T-helper 17 cell (primary cell): ENCODE measurements around the gene MOBP. TPM values are rescaled to one million over a fixed set of nuclear protein-coding genes. Genes with fewer than 3 reads are reported as not detected.
"Not testable (repeated sequence)": the region's sequence is repeated elsewhere in the genome, so short reads cannot be mapped to it uniquely, and the experiment has no call there.

Experiments used
- ATAC-seq: fragments of 150-1000 bp; cut with Tn5 transposase; 2 replicates; pipeline ENCODE4 v1.10.0; 2021; ENCODE audit warnings: mild to moderate bottlenecking, moderate library complexity
- DNase-seq, 3 donors: peaks; one replicate each; pipeline versions ENCODE4 v3.0.0 to v3.0.0-alpha.2; 2020 to 2021
- H3K9me3 ChIP-seq: one replicate; pipeline ENCODE4 v1.7.0; 2013; ENCODE audit warnings: low read length, mild to moderate bottlenecking; ENCODE audit not compliant: control insufficient read depth, poor library complexity, severe bottlenecking
- H3K27ac Mint-ChIP-seq: one replicate; pipeline ENCODE4 v1.8.0; 2022; ENCODE audit warnings: mild to moderate bottlenecking, moderate library complexity, mixed read lengths
- H3K27me3 Mint-ChIP-seq: one replicate; pipeline ENCODE4 v1.8.0; 2022; ENCODE audit warnings: mixed read lengths
- H3K36me3 Mint-ChIP-seq: one replicate; pipeline ENCODE4 v1.8.0; 2022; ENCODE audit warnings: low read depth, mixed read lengths
- H3K4me1 Mint-ChIP-seq: one replicate; pipeline ENCODE4 v1.8.0; 2022; ENCODE audit warnings: mild to moderate bottlenecking, mixed read lengths
- H3K4me3 Mint-ChIP-seq: one replicate; pipeline ENCODE4 v1.8.0; 2022; ENCODE audit warnings: mild to moderate bottlenecking, moderate library complexity, mixed read lengths
- total RNA-seq, 4 donors: library from RNA in 2 of 4; stranded (reverse) in 2 of 4; gene quantifications; one replicate each; pipeline ENCODE4 v1.2.3 and lab custom pipeline; 2022 to 2026

The MOBP gene
- total RNA-seq, 2 donors from 2014 or later, result not detected

DNA sequence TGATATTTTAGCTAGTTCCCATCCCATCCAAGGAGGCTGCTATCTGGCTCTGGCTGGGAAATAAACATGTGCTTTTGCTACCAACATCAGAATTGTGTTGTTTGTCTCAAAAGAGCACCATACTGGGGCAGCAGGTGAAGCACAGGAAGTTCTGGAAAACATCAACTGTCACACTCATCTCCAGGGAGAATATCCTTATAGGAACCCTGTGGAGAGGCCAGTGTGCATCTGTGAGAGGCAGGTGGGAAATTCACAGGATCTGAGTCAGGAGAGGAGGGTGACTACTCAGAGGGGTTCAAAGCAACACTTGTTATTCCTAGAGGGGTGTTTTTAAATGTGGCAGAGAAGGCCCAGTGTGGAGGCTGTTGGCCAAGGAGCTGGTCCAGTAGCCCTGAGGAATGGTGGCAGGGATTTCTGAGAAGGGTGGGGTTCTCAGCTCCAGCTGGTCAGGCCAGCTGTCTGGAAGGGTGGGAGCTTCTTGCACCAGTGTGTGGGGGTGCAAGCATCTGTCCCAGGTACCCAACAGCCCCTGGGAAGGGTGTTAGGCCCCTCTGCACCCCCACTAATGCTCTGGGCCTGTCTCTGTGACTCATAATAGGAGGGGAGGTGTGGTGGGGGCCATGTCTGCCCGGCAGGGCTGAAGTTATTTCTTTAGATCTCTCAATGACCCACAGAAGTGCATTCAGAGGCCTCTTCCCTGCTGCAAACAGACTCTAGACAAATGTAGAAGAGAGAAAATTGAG is 32.3 kb upstream of the MOBP start:
- DNase-seq (no peak), ATAC-seq (no peak)
- Mint-ChIP-seq H3K27ac (no peak overlapping the region), H3K36me3 (peaks cover 6% of the 10 kb centered on the region), H3K27me3 (peaks cover 16% of the 10 kb centered on the region), H3K4me1 (peaks cover 3% of the 10 kb centered on the region), H3K4me3 (no peak overlapping the region)
- H3K9me3 ChIP-seq, result no peaks in the 10 kb centered on the region

DNA sequence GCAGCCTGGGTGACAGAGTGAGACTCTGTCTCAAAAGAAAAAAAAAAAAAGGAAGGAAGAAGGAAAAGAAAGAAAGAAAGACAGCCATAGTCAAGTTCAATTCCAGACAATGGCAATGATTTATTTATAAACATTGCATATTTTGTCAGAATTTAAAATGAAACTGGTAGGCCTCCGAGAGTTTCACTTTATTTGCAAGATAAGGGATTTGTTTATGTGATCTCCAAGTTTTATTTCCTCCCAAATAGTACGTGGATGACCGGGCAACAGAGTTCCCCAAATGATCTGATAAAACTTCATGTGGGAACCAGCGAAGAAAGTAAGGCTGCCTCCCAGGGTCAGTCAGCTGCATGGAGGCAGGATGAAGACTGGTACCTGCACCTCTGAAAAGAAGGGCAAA is 28.6 kb upstream of the MOBP start:
- Mint-ChIP-seq H3K27ac (no peak overlapping the region), H3K4me1 (peaks cover 3% of the 10 kb centered on the region), H3K27me3 (no peaks in the 10 kb centered on the region), H3K36me3 (no peaks in the 10 kb centered on the region), H3K4me3 (no peak overlapping the region)
- ATAC-seq (no peak), DNase-seq (no peak)
- no peaks in the 10 kb centered on the region for H3K9me3 ChIP-seq

DNA sequence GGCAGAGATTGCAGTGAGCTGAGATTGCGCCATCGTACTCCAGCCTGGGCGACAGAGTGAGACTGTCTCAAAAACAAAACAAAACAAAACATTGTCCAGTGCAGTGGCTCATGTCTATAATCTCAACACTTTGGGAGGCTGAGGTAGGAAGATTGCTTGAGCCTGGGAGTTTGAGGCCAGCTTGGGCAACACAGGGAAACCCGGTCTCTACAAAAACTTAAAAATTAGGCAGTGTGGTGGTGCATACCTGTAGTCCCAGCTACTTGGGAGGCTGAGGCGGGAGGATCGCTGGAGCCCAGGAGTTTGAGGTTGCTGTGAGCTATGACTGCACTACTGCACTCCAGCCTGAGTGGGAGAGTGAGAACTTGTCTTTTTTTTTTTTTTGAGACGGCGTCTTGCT is 27.2 kb upstream of the MOBP start:
- ATAC-seq (no peak), DNase-seq (no peak)
- no peaks in the 10 kb centered on the region for H3K4me1 Mint-ChIP-seq

DNA sequence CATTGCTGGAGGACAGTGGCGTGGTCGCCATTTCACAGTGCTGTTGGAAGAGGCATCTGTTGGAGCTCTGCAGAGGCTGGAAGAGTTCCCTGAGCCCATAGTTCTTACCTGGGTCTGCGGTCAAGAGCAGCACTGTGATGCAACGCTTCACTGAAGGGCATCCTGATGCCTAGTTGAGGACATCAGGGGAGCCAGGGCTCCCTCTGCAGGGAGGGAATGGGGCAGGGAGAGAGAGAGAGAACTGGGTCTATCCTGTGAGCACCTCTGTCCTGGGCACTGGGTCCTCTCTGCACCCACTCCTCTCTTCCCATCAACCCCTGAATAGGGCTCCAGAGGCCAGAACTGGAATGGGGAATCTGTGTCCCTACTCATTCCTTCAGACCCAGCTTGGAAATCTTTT is 23.9 kb upstream of the MOBP start:
- no peak for DNase-seq
- ATAC-seq, result no peak
- Mint-ChIP-seq H3K4me1 (peaks cover 4% of the 10 kb centered on the region), H3K36me3 (no peaks in the 10 kb centered on the region), H3K27me3 (peaks cover 16% of the 10 kb centered on the region), H3K4me3 (no peak overlapping the region), H3K27ac (no peak overlapping the region)
- no peaks in the 10 kb centered on the region for H3K9me3 ChIP-seq

More for the DNA sequence above, 27.2 kb upstream of the MOBP start:
- no peaks in the 10 kb centered on the region for H3K36me3 Mint-ChIP-seq
- peaks cover 7% of the 10 kb centered on the region for H3K27me3 Mint-ChIP-seq
- no peaks in the 10 kb centered on the region for H3K9me3 ChIP-seq
- H3K4me3 Mint-ChIP-seq, result no peak overlapping the region
- no peak overlapping the region for H3K27ac Mint-ChIP-seq

DNA sequence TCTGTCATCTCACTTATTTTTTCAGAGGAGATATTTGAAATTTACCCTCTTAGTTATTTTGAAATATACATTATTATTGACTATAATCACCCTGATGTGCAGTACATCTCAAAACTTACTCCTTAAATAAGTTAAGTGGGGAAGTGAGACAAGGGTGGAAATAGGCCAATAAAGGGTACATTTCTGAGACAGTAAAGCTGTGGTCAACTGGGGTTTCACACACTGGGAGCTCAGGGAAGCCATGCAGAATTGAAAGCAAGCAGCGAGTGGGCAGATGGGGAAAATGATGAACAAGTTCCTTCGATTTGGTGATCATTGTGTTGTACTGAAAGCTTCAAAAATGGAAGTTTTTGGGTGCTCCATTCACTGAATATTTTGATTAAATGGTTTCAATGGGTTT is 21.6 kb upstream of the MOBP start:
- H3K4me3 Mint-ChIP-seq, result no peak overlapping the region
- H3K36me3 Mint-ChIP-seq, result no peaks in the 10 kb centered on the region
- H3K4me1 Mint-ChIP-seq, result peaks cover 4% of the 10 kb centered on the region

DNA sequence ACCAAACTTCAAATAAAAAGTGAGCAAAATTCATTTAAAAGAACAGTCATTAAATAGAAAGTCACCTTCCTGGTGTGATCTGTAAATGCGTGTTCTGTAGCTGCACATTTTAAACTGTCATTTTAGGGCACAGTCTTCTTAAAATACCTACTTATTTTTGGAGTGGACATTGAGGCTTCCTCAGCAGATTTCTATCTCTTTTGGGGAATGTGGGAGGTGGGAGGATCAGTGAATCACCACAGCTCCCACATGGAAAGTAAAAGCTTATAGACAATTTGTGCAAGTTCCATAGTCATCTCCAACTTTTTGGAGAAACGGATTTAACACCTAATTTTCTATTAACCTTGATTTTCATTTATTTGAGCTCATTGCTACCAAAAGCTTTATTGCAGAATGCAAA is 21.0 kb upstream of the MOBP start:
- Mint-ChIP-seq H3K27me3 (peaks cover 17% of the 10 kb centered on the region), H3K4me1 (peaks cover 4% of the 10 kb centered on the region), H3K4me3 (no peak overlapping the region), H3K27ac (no peak overlapping the region), H3K36me3 (no peaks in the 10 kb centered on the region)
- ATAC-seq, result no peak
- DNase-seq, result no peak
- no peaks in the 10 kb centered on the region for H3K9me3 ChIP-seq

More for the DNA sequence above, 21.6 kb upstream of the MOBP start:
- no peaks in the 10 kb centered on the region for H3K9me3 ChIP-seq
- DNase-seq, result no peak
- H3K27ac Mint-ChIP-seq, result no peak overlapping the region
- peaks cover 17% of the 10 kb centered on the region for H3K27me3 Mint-ChIP-seq
- no peak for ATAC-seq

DNA sequence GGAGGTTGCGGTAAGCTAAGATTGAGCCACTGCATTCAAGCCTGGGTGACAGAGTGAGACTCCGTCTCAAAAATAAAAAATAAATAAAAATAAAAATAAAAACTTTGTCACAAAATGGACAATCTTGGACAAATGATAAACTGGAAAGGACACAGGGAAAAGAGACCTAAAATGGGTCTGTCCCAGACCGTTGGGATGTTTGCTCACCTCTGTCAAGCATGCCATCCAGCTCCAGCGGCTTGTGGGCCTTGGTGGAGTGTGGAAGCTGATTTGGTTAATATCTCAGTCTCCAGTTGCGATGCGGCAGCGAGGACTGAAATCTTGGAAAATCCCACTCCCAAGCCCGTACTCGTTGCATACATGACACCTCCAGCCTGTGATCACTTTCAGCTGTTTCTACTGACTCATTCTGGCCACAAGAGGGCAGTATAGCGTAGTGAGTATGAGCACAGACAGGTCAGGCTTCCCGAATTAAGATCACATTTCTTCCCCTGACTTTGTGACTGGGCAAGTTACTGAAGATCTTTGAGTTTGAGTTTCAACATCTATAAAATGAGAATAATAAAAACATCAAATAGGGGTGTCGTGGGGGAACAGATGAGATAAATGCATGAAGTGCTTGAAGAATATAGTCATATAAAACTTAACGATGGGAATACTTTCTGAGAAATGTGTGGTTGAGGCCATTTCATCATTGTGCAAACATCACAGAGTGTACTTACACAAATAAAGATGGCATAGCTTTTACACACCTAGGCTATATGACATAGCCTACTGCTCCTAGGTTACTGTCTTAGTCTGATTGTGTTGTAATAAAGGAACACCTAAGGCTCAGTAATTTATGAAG is 19.6 kb upstream of the MOBP start:
- H3K36me3 Mint-ChIP-seq, result no peaks in the 10 kb centered on the region
- no peak overlapping the region for H3K27ac Mint-ChIP-seq
- no peaks in the 10 kb centered on the region for H3K9me3 ChIP-seq
- DNase-seq (peak; percentile 13 to 43 (median 18)), ATAC-seq (peak; percentile 86)
- no peak overlapping the region for H3K4me3 Mint-ChIP-seq
- peaks cover 4% of the 10 kb centered on the region for H3K4me1 Mint-ChIP-seq
- H3K27me3 Mint-ChIP-seq, result peaks cover 25% of the 10 kb centered on the region

DNA sequence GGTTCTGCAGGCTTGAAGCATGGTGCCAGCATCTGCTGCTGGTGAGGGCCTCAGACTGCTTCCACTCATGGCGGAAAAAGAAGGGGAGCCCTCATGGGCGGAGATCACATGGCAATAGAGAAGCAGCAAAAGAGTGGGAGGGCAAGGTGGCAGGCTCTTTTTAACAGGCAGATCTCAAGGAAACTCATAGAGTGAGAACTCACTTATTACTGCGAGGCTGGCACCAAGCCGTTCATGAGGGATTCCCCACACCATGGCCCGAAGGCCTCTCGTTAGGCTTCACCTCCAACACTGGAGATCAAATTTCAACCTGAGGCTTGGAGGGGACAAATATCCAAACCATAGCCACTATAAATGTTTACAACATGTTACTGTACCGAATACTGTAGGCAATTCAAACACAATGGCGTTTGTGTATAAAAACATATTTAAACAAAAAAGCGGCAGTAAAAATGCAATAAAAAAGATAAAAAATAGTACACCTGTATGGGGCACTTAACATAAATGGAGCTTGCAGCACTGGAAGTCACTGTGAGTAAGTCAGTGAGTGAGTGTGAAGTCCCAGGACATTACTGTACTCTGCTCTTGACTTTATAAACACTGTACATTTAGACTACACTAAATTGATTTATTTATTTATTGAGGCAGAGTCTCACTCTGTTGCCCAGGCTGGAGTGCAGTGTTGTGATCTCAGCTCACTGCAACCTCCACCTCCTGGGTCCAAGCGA is 18.8 kb upstream of the MOBP start:
- Mint-ChIP-seq H3K27ac (no peak overlapping the region), H3K27me3 (peaks cover 32% of the 10 kb centered on the region), H3K4me3 (no peak overlapping the region), H3K36me3 (peaks cover 2% of the 10 kb centered on the region), H3K4me1 (peaks cover 4% of the 10 kb centered on the region)
- ATAC-seq (no peak), DNase-seq (no peak)
- no peaks in the 10 kb centered on the region for H3K9me3 ChIP-seq

DNA sequence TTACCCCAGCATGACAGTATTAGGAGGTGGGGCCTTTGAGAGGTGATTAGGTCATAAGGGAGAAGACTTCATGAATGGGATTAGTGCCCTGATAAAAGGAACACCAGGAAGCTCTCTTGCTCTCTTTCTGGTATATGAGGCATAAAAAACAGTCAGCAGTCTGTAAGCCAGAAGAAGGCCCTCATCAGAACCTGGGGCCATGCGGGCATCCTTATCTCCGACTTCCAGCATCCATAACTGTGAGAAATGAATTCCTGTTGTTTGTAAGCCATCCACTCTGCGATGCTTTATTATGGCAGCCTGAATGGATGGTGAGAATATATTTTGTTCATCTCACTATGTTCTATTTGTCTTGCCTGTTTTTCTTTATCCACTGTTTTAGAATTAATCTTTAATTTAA is 17.7 kb upstream of the MOBP start:
- ATAC-seq (no peak), DNase-seq (no peak)
- Mint-ChIP-seq H3K27ac (no peak overlapping the region), H3K4me3 (no peak overlapping the region), H3K27me3 (peaks cover 35% of the 10 kb centered on the region), H3K36me3 (peaks cover 2% of the 10 kb centered on the region), H3K4me1 (peaks cover 4% of the 10 kb centered on the region)
- H3K9me3 ChIP-seq, result no peaks in the 10 kb centered on the region

DNA sequence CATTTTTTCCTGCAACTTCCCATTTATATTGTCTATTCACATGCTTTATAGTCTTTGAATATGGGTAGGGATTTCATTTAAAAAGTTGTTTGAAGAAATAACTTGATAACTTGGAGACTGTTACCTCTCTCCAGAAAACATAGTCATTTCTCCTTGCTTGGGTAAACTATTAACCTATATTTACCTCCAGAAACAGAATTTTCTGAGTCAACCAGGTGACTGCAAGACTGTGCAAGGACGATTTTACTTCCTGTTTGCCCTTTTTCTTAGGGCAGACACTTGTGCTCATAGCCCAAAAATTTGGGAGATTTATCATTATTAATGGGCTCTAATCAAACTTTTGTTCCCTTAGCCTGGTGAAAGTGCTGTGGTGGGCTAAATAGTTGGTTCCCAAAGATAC is 14.3 kb upstream of the MOBP start:
- no peak for DNase-seq
- H3K4me3 Mint-ChIP-seq, result no peak overlapping the region

DNA sequence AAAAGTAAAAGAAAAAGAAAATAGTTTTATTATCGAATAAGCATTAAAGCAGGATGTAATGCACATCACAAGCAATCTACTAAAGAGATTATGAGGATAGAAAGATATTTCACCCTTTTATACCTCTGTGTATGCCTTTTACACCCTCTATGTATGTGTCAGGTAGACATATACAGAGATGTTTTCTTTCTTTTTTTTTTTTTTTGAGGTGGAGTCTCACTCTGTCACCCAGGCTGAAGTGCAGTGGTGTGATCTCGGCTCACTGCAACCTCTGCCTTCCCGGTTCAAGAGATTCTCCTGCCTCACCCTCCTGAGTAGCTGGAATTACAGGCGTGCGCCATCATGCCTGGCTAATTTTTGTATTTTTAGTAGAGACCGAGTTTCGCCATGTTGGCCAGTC is 13.6 kb upstream of the MOBP start:
- peaks cover 43% of the 10 kb centered on the region for H3K27me3 Mint-ChIP-seq
- not testable (repeated sequence) for H3K27ac Mint-ChIP-seq, H3K36me3 Mint-ChIP-seq

More for the DNA sequence above, 14.3 kb upstream of the MOBP start:
- ATAC-seq, result no peak
- Mint-ChIP-seq H3K36me3 (peaks cover 2% of the 10 kb centered on the region), H3K27ac (no peak overlapping the region), H3K4me1 (no peaks in the 10 kb centered on the region), H3K27me3 (peaks cover 48% of the 10 kb centered on the region)
- no peaks in the 10 kb centered on the region for H3K9me3 ChIP-seq

DNA sequence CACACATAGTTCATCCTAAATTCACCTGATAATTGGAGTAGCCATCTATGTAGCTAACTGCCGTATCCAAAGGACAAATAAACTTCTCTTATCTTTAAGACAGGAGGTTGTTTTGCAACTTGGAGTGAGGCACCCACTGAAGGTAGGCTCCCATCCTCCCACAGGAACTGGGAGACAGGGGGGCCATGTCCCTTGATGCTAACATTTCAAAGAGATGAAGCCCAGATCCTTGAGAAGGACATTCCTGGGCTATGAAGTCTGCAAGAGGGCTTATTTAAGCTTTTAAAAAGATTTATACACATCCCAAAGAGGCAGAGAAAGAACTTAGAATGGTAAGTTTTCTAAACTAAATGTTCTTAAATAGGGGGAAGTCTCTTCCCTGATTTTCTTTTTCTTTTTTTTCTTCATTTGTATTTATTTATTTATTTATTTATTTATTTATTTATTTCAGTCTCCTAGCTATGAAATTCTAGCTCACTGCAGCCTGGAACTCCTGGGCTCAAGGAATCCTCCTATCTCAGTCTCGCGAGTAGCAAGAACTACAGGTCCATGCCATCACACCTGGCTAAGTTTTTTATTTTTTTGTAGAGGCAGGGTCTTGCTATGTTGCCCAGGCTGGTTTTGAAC is 12.8 kb upstream of the MOBP start:
- H3K9me3 ChIP-seq, result no peaks in the 10 kb centered on the region
- no peak overlapping the region for H3K27ac Mint-ChIP-seq
- no peaks in the 10 kb centered on the region for H3K4me1 Mint-ChIP-seq
- H3K4me3 Mint-ChIP-seq, result no peak overlapping the region
- H3K27me3 Mint-ChIP-seq, result peaks cover 43% of the 10 kb centered on the region
- ATAC-seq (no peak), DNase-seq (no peak)
- H3K36me3 Mint-ChIP-seq, result peaks cover 2% of the 10 kb centered on the region

More for the DNA sequence above, 13.6 kb upstream of the MOBP start:
- not testable (repeated sequence) for H3K4me3 Mint-ChIP-seq, DNase-seq, H3K4me1 Mint-ChIP-seq, H3K9me3 ChIP-seq, ATAC-seq

DNA sequence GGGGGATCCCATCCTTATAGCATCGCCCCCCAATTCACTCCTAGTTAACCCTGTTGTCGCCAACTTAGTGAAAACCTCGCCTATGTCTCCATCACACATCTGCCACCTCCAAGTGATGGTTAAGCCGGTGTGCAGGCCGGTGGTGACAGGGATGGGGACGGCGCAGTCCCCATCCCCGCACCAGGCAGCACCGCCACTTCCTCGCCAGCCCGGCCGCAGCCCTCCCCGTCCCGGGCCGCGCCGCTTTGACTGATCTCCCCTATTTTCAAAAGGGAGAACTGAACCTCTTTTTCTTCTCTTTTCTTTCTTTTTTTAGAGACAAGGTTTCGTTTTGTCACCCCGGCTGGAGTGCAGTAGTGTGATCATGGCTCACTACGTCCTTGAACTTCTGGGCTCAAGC is 11.3 kb upstream of the MOBP start:
- Mint-ChIP-seq H3K36me3 (peaks cover 2% of the 10 kb centered on the region), H3K27ac (no peak overlapping the region), H3K4me1 (no peaks in the 10 kb centered on the region), H3K4me3 (no peak overlapping the region), H3K27me3 (peaks cover 51% of the 10 kb centered on the region)
- H3K9me3 ChIP-seq, result no peaks in the 10 kb centered on the region
- DNase-seq (no peak), ATAC-seq (no peak)
